Smooth muscle cell of the umbilical artery (primary cell): ENCODE data around the gene PTPN12. TPM values are rescaled to one million over a fixed set of nuclear protein-coding genes. Genes with fewer than 3 reads are reported as not detected.

Experiments used
- total RNA-seq: library from RNA; depleted of rRNA; stranded (reverse); fragments of >200 nt; gene quantifications from 2 replicates; pipeline ENCODE4 v1.2.3, GENCODE V29; 2014

The PTPN12 gene
- 44.8 and 66.5 TPM in 2 replicates for total RNA-seq

GRCh38 chr7:77537136-77537777, at the start of gene PTPN12:
Gene PTPN12, plus strand, starts transcription at chr7:77537295. Its CDS starts 252 bp downstream, at chr7:77537547.

Other genes with a start within 250 kb of the PTPN12 start
- 9.5 and 14.6 TPM in 2 replicates for gene GSAP, start 120.9 kb upstream of the PTPN12 start, total RNA-seq
- gene RSBN1L, start 159.2 kb downstream of the PTPN12 start, total RNA-seq, result 16.8 and 17.2 TPM in 2 replicates